Myocyte (in vitro differentiated cells): ENCODE results near the gene CIAO2B. TPM values are rescaled to one million over a fixed set of nuclear protein-coding genes. Genes with fewer than 3 reads are reported as not detected.

ENCODE experiments used
- DNase-seq: peaks from one replicate; pipeline ENCODE4 v3.0.0-alpha.2; 2012; ENCODE audit warnings: low read depth
- total RNA-seq: library from RNA; depleted of rRNA; stranded (reverse); fragments of >200 nt; gene quantifications from 2 replicates; pipeline ENCODE4 v1.2.3, GENCODE V29; 2014

Gene CIAO2B
- total RNA-seq, 1 donor from 2014 or later, result 235 TPM

DNA sequence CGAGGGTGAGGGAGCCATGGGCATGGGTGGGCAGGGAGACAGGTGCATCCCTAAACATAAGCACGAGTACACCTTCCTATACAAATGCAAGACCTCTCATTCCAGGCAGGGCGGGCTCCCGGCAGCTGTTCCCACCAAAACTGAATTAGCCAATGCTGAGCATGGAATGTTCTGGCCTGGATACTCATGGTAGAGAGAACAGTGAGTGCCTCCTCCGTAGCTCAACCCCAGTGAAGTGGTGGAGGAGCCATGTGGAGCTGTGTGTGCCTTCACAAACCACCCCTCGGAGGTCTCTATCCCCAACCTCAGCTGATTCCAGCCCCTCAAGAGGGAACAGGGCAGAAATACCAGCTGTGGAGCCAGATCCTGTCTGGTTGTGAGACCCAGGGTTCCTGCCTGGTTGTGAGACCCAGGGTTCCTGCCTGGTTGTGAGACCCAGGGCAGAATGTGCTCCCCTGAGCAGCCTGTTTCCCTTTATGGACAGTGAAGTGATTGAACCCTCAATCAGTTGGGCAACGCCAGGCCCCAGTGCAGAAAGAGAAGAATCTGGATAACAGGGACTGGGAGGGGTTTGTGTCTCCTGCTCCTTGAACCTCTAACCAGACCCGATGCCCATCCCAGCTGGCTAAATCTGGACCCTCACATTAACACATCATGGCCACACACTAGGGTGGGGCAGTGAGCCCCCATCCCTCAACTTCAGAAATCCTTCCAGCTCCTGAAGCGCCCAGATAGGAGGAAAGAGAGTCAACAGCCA is 13.1 kb downstream of the CIAO2B start:
- DNase-seq, result no peak

DNA sequence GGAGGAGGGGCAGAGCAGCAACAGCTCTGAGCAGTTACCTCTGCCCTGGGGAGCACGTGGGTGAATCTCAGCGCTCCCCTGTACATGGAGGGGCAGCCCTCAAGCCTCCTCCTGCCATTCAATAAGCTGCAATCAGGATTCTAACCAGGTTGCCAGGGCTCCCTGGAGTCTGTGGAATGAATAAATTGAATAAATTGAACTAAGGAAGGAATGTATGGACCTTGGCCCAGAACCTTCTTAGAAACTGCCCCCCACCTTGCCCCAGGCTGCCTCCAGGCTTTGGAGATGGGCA is 14.0 kb downstream of the CIAO2B start:
- DNase-seq, result no peak

DNA sequence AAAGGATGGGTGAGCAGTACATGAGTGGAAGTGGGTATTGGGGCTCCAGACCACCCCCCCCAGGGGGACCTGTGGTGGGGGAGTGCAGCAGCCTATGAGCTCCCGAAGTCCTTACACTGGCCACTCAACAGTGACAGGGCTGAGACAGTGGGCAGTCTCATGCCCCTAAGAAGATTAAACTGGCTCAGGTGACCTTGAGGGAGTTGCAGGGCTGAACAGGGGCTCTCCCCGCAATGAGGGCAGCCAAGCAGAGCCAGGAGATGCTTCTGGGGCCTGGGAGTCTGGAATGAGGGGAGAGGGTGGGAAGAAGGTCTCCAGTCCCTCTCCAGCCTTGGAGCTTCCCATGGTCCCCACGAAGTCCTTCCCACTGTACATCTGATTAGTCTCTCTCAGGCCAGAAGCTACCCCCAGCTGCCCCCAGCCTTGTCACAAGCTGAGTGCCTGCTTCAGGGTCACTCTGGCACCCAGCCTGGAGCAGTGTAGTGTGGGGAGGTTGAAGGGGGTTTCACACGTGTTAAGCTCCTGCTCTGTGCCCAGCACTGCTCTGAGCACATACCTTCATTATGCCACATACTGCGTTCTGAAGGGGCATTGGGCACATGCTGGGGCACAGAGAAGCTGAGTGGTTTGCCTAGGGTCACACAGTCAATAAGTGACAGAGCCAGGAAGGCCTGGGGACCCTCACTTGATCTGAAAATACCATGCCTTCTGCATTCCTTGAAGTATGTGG is 14.5 kb downstream of the CIAO2B start:
- no peak for DNase-seq

DNA sequence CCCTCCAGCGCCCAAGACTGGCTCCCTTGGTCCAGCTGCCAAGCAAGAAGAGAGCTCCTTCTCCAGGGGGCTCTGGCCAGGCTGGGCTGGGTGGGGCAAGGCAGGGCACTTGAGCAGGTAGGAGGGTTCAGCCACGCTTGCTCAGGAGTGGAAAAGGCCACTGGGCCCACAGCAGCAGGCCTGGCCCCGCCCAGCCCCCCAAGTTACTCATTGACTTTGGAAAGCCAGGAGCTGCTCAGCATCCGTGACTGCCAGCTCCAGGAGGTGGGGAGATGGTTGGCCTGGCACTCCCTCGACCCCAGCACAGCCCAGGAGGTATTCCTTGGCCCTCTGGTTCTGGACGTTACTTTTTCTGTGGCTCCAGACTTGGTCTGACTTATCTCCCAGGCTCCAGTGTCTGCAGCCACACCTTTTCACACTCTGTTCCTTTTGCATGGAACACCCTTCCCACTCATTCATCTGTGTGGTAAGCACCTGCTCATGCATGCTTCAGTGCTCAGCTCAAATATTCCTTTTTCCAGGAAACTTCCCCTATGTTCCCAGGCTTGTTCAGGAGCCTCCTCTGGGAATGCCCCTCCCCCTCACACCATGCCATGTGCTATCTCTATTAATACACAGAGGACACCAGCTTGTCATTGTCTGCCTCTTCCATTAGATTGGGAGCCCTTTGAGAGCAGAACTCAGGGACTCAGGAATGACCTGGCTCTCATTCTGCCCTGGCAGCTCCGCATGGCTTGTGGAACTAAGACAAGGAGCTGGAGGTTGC is 15.2 kb downstream of the CIAO2B start, which contains the start of gene CDH16:
TSS of gene CDH16 (minus strand) at position 83 of the 766 bp plus-strand sequence. CDS start 820 bp downstream, outside the sequence.
- DNase-seq, result peak; percentile 60

DNA sequence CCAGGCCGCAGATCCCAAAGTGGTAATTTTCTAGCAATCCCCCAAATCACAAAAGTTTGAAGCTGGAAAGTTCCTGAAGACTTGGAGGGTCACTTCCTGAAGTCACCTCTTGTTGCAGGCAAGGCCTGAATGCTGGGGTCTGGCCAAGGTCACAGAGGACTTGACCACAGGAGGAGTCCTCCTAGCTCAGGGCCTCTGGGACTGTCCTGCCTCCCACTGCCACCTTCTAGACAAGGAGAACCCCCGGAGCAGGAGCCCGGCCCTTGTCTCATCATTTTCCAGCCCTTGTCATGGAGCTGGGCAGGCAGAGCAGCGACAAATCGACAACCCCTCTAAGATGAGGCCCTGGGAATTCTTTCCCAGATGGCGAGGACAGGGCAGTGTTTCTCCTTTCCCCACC is 15.8 kb downstream of the CIAO2B start:
- no peak for DNase-seq

DNA sequence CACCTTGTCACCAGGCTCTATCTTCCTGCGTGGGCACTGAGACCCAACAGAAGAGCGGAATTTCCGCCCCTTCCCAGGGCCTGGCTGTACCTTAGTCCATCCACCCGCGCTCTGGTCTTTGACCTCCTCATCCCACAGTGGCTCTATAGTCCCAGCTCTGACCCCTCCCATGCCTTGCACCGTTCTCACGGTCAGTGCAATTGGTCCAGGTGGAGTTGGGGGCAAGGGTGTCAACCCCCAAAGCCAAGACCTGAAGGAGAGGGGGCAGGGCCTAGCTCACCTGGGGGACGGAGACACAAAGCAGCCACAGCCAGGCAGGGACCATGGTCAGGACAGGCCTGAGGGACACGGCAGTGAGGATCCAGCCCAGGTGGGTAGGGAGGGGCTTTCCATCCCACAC is 16.5 kb downstream of the CIAO2B start:
- DNase-seq, result no peak

DNA sequence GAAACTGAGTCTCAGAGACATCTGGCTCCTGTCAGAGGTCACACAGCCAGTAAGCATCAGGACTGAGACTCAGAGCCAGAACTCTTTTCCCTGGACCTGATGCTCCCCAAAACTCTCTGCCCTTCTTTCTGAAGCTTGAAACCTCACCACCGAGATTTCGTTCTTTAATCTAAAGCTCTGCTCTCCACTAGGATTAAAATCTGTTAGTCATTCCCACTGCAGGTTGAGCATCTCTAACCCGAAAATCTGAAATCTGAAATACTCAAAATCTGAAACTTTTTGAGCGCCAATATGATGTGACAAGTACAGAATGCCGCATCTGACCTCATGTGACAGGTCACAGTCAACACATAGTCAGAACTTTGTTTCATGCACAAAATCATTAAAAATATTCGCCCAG is 17.7 kb downstream of the CIAO2B start:
- DNase-seq, result no peak

DNA sequence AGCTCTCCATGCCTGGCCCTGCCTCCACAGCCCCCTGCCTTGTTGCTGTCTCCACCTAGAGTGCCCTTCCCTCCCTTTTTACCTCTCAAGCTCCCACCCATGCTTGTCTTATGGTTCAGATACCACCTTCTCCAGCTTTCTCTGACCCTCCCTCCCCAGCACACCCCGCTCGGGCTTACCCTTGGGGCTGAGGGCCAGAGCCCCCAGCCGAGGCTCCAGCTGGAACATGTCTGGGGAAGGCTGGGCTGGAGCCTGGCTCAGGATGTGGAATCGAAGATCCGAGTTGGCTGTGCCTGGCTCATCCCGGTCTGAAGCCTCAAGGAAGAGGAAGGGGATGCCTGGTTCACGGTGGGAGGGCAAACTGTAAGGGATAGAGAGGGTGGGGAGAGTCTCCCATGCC is 19.2 kb downstream of the CIAO2B start:
- no peak for DNase-seq

DNA sequence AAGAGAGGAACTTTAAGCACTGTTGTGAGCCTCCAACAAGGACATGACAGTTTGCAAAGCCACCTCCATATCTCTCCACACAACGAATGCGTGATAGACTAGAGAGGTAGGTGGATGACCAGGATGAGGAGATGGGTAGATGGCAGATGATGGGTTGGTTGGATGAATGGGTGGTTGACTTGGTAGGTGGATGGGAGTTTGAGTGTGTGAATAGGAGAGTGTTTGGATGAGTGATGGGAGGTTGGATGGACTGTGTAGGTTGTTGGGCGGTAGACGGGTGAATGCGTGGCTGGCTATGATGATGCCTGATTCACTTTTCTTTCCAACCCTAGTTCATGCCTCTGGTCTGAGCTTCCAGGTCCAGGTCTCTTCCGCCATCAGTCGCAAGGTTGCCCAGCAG is 19.7 kb downstream of the CIAO2B start:
- no peak for DNase-seq

DNA sequence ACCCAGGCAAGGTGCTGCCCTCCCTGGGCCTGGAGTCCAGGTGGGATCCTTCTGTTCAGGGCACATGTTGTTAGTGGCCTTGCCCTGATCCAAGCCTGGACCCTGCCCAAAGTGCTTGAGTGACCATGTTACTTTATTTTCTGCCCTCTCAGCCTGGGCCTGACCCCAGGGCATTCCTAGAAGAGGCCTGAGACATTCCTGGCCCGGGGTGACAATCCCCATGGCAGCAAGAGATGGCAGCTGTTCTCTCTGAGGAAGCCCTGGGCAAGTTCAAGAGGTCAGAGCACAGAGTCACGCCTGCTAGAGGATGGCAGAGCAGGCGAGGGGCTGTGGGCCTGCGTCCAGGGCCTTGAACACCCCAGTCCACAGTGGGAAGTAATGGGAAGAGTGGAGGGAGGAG is 20.5 kb downstream of the CIAO2B start:
- DNase-seq, result peak; percentile 69

DNA sequence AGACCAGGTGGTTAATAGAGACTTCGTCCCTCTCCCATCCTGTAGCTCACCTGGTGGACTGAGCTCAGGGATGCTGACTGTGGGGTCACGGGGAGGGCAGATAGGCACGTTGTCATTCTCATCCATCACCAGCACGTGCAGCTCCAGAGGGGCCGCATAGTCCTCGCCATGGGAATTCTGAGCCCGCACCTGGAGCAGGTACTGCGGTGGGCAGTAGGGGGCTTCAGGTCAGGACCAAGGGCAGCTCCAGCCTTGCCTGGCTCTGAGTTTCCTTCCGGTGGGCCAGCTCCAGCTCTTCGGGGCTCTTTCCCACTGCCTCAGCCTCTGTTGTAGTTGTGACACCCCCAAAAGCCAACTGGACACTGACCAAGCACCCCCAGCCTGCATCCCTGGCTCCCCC is 21.1 kb downstream of the CIAO2B start:
- no peak for DNase-seq

DNA sequence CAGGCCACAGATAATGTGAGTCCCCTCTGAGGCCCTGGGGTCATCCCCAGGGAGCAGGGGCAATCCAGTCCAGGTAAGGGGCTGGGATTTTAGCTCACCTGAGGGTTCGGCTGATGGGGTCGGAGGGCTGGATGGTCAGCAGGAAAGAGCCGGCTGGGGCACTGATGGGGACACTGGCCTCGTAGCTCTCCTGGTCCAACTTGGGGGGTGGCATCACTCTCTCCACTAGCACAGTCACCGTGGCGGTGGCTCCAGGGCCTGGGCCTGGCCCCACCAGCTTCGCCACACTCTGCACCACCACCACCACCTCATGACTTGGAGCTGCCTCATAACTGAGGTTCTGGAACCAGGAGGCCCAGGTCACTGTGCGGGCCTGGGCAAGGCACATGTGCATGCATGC is 22.4 kb downstream of the CIAO2B start:
- DNase-seq, result no peak

DNA sequence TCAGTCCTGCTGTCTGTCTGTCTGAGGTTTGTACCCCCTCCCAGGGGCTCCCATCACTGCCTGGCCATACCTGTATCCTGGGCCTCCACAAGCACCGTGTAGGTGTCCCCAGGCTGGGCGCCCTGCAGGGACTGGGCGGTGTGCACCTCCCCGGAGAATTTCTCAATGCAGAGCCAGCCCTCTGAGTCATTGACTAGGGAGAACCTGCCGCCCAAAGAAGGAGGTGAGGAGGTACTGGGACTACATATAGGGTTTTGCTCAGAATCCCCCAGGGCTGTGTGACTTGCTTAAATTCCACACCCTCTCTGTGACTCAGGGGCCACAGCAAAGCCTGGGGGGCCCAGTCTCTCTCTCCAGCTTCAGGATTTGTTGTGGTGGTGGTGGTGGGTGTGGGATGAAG is 23.1 kb downstream of the CIAO2B start:
- DNase-seq, result no peak

DNA sequence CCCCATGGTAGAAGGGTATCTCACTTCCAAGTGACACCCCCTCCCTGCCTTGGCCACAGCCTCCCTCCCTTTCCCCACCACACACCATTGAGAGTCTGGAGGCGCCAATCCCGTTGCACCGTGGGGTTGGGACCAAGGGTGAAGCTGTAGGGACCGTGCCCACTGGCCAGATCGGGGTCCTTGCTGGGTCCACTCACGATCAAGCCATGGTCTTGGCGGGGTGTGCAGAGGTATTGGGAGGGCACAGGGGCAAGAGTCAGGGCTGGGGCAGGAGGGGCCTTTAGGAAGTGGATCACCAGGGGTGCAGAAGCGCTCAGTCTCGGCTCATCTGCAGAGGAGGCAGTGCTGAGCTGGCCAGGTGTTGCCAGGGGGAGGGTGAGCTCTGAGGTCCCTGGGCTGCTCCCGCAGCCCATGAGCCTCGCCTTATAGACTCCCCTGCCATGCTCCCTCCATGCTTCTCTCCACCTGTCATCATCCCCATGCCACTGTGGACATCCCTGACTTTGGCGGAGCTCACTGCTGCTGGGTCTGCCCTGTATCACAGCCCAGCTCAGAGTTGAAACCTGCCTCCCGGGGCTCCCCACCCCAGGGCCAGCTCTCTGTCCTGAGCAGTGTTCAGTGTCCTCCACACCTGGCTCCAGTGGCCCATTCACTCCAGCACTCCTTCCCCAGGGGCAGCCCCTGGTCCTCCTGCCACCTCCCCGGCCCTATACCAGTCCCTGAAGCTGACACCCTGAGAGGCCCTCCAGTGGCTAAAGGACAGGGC is 23.8 kb downstream of the CIAO2B start:
- no peak for DNase-seq

DNA sequence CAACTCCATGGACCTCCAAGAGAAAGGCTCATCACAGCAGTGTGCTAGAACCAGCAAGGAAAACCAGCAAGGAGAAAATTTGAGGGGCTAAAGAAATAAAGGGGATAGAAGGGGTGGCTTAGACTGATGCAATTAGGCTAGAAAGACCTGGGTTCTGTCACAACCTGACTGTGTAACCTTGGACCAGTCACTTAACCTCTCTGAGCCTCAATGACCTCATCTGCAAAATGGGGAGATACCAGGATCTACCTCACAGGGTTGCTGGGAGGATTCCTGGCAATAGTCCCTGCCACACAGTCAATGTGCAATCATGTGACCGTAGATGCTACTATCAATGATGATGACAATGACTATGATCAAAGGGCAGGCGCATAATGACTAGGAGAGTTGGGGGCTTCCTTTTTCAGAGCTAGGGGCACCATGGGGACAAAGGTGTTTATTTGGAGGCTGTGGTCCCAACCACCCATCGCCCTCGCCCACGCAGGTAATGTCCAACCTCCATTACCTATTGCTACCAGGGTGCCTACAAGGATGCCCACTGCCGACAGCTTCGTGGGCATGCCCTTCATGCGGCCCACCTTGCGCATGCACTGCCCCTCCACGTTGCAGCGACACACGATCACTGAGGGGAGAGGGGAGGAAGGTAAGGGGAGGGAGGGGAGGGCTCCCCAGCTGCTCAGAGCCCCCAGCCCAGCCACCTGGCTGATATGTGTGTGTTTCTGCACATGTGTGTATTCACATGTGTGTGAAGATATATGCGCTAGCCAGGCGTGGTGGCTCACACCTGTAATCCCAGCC is 25.2 kb downstream of the CIAO2B start:
- no peak for DNase-seq

DNA sequence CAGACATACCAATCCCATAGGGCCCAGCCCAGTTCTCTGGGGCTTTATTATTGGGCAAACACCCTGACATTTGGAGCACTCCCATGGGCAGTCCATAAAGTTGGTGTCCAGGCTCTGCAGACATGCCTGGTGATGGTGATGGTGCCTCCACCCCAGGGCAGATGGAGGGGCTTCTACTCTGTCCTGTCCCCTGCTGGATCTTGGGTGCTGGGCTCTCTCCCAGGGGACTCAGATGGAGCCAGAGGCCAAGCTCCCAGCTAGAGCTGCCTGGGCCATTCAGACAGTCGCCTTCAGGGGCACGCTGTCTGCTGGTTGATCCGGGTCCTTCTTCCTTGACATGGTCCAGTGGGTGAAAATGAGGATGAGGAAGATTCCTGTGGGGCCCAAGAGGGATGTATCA is 26.1 kb downstream of the CIAO2B start:
- DNase-seq, result no peak

DNA sequence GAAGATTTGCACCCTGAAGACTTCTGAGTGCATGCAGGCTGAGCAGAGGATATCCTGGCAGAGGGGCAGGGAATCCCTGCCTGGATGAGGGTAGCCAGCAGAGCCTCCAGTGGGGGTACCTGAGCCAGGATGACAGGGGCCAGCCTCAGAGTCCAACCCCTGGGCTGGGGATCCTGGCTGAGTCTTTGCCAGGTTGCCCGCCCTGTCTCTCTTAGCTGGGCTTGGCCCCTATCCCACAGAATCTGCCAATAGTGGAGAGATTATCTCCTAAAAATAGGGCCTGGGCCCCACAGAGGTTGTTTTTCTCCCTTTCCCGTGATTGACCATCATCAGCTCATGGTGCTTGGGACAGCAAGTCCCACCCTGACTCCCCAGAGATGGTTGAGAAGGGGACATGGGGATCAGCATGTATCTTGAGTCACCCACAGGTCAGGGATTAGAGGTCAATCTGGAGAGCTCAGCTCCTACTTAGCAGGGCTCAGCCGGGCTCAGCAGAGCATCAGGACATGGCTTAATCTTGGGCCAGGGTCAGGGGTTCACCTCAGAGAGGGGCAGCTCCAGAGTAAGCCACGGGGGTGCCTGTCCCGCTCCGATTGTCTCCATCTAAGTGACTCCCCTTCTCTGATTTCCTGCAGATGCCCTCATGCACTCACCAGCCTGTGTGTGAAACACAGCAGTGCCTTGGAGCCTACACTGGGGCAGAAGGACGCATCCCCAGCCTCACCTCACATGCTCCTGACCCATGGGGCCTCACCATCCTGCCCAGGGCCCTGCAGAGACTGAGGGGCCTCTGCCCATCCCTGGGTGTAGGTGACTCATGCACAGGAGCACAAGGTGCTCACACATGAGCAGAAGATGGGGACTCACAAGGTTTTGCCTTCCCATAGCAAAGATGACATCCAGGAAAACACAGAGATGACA is 27.0 kb downstream of the CIAO2B start:
- no peak for DNase-seq

DNA sequence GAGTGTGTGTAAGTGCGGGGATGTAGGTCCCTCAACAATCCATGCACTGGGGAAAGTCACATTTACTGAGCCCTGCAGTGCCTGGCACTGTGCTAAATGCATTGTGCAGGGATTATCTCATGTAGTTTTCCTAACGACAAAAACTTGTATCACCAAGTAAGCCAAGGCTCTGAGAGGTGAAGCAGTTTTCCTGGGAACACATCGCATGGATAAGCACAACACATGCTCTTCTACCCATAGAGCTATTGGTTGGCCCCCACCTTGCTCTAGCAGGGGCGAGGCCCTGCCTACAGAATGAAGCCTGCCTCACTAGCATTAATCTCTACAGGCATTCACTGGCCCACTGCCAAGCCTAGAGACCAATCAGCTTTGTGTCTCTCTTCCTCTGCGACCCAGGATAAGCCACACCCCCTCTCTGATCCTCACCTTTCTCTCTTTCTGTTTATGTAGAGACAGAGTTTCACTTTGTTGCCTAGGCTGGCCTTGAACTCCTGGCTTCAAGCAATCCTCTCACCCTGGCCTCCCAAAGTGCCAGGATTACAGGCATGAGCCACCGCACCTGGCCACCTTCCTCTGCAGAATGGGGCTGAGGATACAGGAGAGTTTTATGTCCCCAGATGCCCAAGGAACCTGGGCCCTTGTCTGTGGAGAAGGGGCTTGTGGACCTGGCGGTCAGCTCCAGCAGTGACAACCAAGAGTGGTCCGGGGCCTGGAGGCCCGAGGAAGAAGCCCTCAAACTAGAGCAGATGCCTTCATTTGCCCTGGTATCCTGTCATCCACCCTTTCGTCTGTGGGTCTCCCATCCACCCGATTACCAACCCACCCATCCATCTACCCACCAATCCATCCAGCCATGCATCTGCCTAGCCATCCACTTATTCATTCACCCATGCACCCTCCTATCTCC is 28.3 kb downstream of the CIAO2B start:
- no peak for DNase-seq
